ENCODE data around the gene COL27A1. TPM values are rescaled to one million over a fixed set of nuclear protein-coding genes. Genes with fewer than 3 reads are reported as not detected.

The COL27A1 gene
- total and polyA plus RNA-seq, 2 experiments from 2014 or later, result 10.5 to 18.0 TPM

GRCh38 chr9:114355821-114356220 is 200.5 kb downstream of the COL27A1 start:
- H3K27ac Mint-ChIP-seq, result no peak overlapping the region
- Histone ChIP-seq H3F3A (replicated peaks; ENCODE audit: low read depth) (no peaks in the 10 kb centered on the region), H3K4me3 (no peak overlapping the region), H4K20me1 (replicated peaks; ENCODE audit: insufficient read depth) (no peaks in the 10 kb centered on the region), H3K4me2 (no peak overlapping the region), H3K27me3 (ENCODE audit: insufficient read depth) (no peaks in the 10 kb centered on the region), H3K36me3 (ENCODE audit: insufficient read depth) (peaks cover 22% of the 10 kb centered on the region; the same call in 1 of the 2 replicates), H3K27ac (ENCODE audit: low read depth) (no peak overlapping the region), H2AFZ (no peak overlapping the region), H3K79me2 (replicated peaks; ENCODE audit: insufficient read depth) (no peaks in the 10 kb centered on the region), H3K9me2 (ENCODE audit: insufficient read depth) (no peaks in the 10 kb centered on the region), H3K4me1 (ENCODE audit: insufficient read depth) (no peaks in the 10 kb centered on the region)
- ATAC-seq (no peak), DNase-seq (ENCODE audit: low spot score) (no peak)
- peaks cover 4% of the 10 kb centered on the region for H3K27me3 Mint-ChIP-seq (ENCODE audit: insufficient read depth, low read depth, poor library complexity)
- no peak overlapping the region for H3K4me3 Mint-ChIP-seq
- TF ChIP-seq ZNF462 (CRISPR knock-in tag; IDR thresholded peaks at IDR 0.05), result no peak
- no peak for TF ChIP-seq ZNF331 (CRISPR knock-in tag; IDR thresholded peaks at IDR 0.05; ENCODE audit: low read depth)
- TF ChIP-seq NANOG (IDR thresholded peaks at IDR 0.05; ENCODE audit: borderline replicate concordance), result no peak
- no peak for TF ChIP-seq POLR2AphosphoS5 (IDR thresholded peaks at IDR 0.05; ENCODE audit: low read depth)
- TF ChIP-seq CREB1 (CRISPR knock-in tag; IDR thresholded peaks at IDR 0.05; ENCODE audit: low read depth), result no peak
- no peak for TF ChIP-seq EZH2 (IDR thresholded peaks at IDR 0.05; ENCODE audit: low read depth, unreplicated experiment)
- no peak for TF ChIP-seq STAT1 (IDR thresholded peaks at IDR 0.05; ENCODE audit: unreplicated experiment)
- TF ChIP-seq JUNB (IDR thresholded peaks at IDR 0.05; ENCODE audit: unreplicated experiment), result no peak
- TF ChIP-seq ZNF114 (CRISPR knock-in tag; IDR thresholded peaks at IDR 0.05), result no peak
- TF ChIP-seq ETS1 (IDR thresholded peaks at IDR 0.05), result no peak
- TF ChIP-seq EZH2phosphoT487 (IDR thresholded peaks at IDR 0.05; ENCODE audit: unreplicated experiment), result no peak
- no peak for TF ChIP-seq REST (IDR thresholded peaks at IDR 0.05; ENCODE audit: unreplicated experiment)
- TF ChIP-seq CTCF (conservative IDR thresholded peaks at IDR 0.05; ENCODE audit: low read depth in 2 of 2), result no peak
- H3K9me3 Mint-ChIP-seq, result no peaks in the 10 kb centered on the region
- peaks cover 64% of the 10 kb centered on the region for H3K36me3 Mint-ChIP-seq (ENCODE audit: low read depth)
- no peaks in the 10 kb centered on the region for H3K4me1 Mint-ChIP-seq

Data from GM23338 (cell line).